Gastrocnemius medialis (tissue), 4 donors: Measurements from ENCODE around the gene TOR2A. TPM values are rescaled to one million over a fixed set of nuclear protein-coding genes. Genes with fewer than 3 reads are reported as not detected.

Experiments used
- ATAC-seq, 2 donors: fragments of 150-250 bp; one replicate each; pipeline ENCODE4 v1.9.1; 2016
- DNase-seq, 2 donors: peaks; one replicate each; pipeline ENCODE4 v3.0.0-alpha.2; 2019
- H3K27ac ChIP-seq, 4 donors: fragments of 200-600 bp; sonication (generic); 1 replicate in 1 of 4; 2 replicates in 3 of 4; pipeline ENCODE4 v1.5.1; 2016 to 2018; ENCODE audit warnings: mild to moderate bottlenecking in 2 of 4, moderate library complexity in 1 of 4
- H3K27me3 ChIP-seq, 3 donors: fragments of 200-600 bp; sonication (generic) in 2 of 3; 1 replicate in 1 of 3; 2 replicates in 2 of 3; pipeline versions ENCODE4 v1.5.1 to v1.6.0; 2016 to 2019; ENCODE audit warnings: mild to moderate bottlenecking in 1 of 3, moderate library complexity in 1 of 3
- H3K36me3 ChIP-seq, 2 donors: fragments of 200-600 bp; sonication (generic) in 1 of 2; one replicate each; pipeline ENCODE4 v1.5.1; 2017 to 2018
- H3K4me1 ChIP-seq, 2 donors: fragments of 200-600 bp; sonication (generic) in 1 of 2; one replicate each; pipeline ENCODE4 v1.5.1; 2016 to 2017; ENCODE audit warnings: mild to moderate bottlenecking in 2 of 2
- H3K4me3 ChIP-seq, 4 donors: fragments of 200-600 bp; sonication (generic) in 3 of 4; 1 replicate in 1 of 4; 2 replicates in 3 of 4; pipeline ENCODE4 v1.5.1; 2016 to 2019; ENCODE audit warnings: mild to moderate bottlenecking in 2 of 4
- H3K9me3 ChIP-seq, 3 donors: fragments of 200-600 bp; sonication (generic) in 2 of 3; 1 replicate in 1 of 3; 2 replicates in 2 of 3; pipeline ENCODE4 v1.5.1; 2016 to 2019
- POLR2A ChIP-seq, 2 donors: fragments of 450-650 bp; IDR thresholded peaks; one replicate each; pipeline ENCODE4 v1.6.1; 2017; ENCODE audit warnings: antibody characterized with exemption in 2 of 2, mild to moderate bottlenecking in 2 of 2, moderate library complexity in 2 of 2
- in situ Hi-C, 4 donors: fragments of 200-750 bp; cut with MboI; loops; one replicate each; pipeline versions ENCODE4 v1.15.0 to v1.8.0; 2017; ENCODE audit warnings: low sequenced_read_pairs in 4 of 4
- intact Hi-C: fragments of 100-400 bp; cut with DNase I; formaldehyde crosslinking; loops from one replicate; pipeline ENCODE4 v1.15.1; 2023; ENCODE audit warnings: low total_unique reads
- total RNA-seq, 4 donors: library from RNA; depleted of rRNA; stranded (reverse); fragments of >200 nt; gene quantifications; one replicate each; pipeline versions ENCODE4 v1.1.0 to v1.2.3, GENCODE V29; 2016
- TF ChIP-seq, protein P1 (sequence below), 5 experiments: fragments of 450-650 bp in 3 of 5; fragments of 200-600 bp in 2 of 5; sonication (generic) in 2 of 5; IDR thresholded peaks in 4 of 5; conservative IDR thresholded peaks in 1 of 5; 1 replicate in 4 of 5; 2 replicates in 1 of 5; pipeline ENCODE4 v1.5.1; 2016 to 2019; ENCODE audit warnings: antibody characterized with exemption in 5 of 5, mild to moderate bottlenecking in 3 of 5, moderate library complexity in 3 of 5

TOR2A gene
- total RNA-seq, 4 donors from 2014 or later: 3.2 to 10.6 (median 9.6) TPM

DNA sequence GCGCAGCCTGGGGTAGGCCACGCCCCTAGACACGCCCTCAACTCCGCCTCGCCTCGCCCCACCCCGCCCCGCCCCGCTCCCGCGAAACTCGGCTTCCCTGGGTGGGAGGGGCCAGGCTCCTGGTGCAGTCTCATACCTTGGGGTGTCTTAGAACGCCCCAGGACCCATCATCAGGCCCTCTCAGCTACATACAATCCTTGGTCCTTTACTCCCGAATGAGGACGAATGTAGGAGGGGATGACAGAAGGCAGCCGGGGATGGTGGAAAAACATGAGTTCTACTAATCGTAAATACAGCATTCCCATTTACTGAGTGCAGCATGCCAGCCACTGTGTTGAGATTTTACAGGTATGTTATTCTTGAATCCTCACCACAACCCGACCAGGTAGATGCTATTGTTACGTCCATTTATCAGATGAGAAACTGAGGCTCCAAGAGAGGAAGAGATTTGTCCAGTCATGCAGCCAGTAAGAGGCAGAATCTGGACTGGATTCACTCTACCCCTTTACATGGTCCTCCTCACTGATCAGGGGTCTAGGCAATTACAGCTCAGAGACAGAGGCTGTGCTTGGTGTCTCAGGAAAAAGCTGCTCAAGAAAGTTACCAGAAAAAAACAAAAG is 36.6 kb upstream of the TOR2A start:
- Histone ChIP-seq H3K4me1 (peaks cover 11 to 18% of the 10 kb centered on the region in 2 donors), H3K36me3 (no peaks in the 10 kb centered on the region), H3K27me3 (no peaks in the 10 kb centered on the region), H3K9me3 (no peaks in the 10 kb centered on the region), H3K4me3 (peak overlapping the region; percentile 58 to 69 (median 66)), H3K27ac (peak overlapping the region; percentile 56 to 81 (median 76))
- no peak for ATAC-seq
- TF ChIP-seq, protein P1, sequence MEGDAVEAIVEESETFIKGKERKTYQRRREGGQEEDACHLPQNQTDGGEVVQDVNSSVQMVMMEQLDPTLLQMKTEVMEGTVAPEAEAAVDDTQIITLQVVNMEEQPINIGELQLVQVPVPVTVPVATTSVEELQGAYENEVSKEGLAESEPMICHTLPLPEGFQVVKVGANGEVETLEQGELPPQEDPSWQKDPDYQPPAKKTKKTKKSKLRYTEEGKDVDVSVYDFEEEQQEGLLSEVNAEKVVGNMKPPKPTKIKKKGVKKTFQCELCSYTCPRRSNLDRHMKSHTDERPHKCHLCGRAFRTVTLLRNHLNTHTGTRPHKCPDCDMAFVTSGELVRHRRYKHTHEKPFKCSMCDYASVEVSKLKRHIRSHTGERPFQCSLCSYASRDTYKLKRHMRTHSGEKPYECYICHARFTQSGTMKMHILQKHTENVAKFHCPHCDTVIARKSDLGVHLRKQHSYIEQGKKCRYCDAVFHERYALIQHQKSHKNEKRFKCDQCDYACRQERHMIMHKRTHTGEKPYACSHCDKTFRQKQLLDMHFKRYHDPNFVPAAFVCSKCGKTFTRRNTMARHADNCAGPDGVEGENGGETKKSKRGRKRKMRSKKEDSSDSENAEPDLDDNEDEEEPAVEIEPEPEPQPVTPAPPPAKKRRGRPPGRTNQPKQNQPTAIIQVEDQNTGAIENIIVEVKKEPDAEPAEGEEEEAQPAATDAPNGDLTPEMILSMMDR (IDR thresholded peaks at IDR 0.05 in 4 of 5, conservative IDR thresholded peaks at IDR 0.05 in 1 of 5): no peak
- TF ChIP-seq POLR2A (IDR thresholded peaks at IDR 0.05): no peak
- in situ Hi-C loops: no loop called here
- intact Hi-C loops: loop anchor here (1.0 kb wide), 3 partner anchors 14 to 36 kb away; partner anchors contain the start of gene TOR2A
- DNase-seq: no peak

DNA sequence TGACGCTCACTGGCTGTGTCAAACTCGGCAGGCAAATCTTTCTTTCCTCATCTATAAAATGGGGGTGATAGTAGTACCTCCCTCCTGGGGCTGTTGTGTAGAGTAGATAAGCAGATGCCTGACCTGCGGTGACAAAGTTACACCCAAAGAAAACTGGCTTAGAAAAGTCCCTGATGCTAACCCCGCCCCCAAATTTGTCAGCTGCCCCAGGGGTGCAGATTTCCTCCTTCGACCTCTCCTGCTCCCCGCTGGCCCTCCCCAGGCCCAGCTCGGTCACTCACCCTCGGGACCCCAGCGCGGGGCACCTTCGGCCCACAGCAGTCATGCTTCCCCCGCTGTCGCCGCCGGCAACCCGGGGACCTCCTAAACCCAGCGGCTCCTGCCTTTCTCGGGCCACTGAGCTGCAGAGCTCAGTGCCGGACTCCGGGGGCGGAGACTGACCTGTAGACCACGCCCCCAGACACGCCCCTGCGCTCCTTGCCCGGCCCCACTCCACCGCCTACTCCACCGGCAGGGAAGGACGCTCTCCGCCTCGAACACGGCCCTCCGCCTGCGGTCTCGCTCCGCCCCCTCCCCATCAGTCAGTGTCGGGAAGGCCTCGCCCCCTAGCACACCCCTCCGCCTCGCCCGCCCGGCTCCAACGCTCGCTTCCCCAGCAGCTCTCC is 35.9 kb upstream of the TOR2A start:
- intact Hi-C loops: loop anchor here (1.0 kb wide), 3 partner anchors 14 to 36 kb away; partner anchors contain the start of gene TOR2A
- peak overlapping the region; percentile 56 to 81 (median 76) for H3K27ac ChIP-seq
- H3K36me3 ChIP-seq: no peaks in the 10 kb centered on the region
- H3K4me3 ChIP-seq: peak overlapping the region; percentile 58 to 69 (median 66)
- TF ChIP-seq, protein P1 (IDR thresholded peaks at IDR 0.05 in 4 of 5, conservative IDR thresholded peaks at IDR 0.05 in 1 of 5): peak in 1 of 5 experiments; percentile 15
- TF ChIP-seq POLR2A (IDR thresholded peaks at IDR 0.05): peak in 1 of 2 donors; percentile 66
- ATAC-seq: peak; percentile 93 to 94
- DNase-seq: peak; percentile 96 to 97
- peaks cover 11 to 18% of the 10 kb centered on the region in 2 donors for H3K4me1 ChIP-seq
- in situ Hi-C loops: no loop called here
- H3K9me3 ChIP-seq: no peaks in the 10 kb centered on the region
- no peaks in the 10 kb centered on the region for H3K27me3 ChIP-seq

DNA sequence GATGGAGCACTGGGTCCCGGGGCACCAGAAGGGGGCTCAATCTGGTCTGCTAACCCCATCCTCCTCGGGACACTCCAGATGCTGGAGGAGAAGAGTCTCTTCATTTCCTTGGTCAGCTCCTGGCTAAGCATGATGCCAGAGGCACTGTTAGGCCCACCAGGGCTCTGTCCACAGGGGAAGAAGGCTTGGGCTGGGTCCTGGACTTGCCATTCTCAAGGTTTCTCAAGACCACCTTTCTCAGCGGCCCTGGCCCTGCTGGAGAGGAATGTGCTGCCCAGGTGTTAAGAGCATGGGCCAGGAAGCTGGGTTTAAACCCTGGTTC is 35.5 kb upstream of the TOR2A start:
- TF ChIP-seq, protein P1 (IDR thresholded peaks at IDR 0.05 in 4 of 5, conservative IDR thresholded peaks at IDR 0.05 in 1 of 5): no peak
- TF ChIP-seq POLR2A (IDR thresholded peaks at IDR 0.05): no peak
- Histone ChIP-seq H3K9me3 (no peaks in the 10 kb centered on the region), H3K4me1 (peaks cover 11 to 18% of the 10 kb centered on the region in 2 donors), H3K36me3 (no peaks in the 10 kb centered on the region), H3K27ac (peak overlapping the region; percentile 56 to 81 (median 76)), H3K27me3 (no peaks in the 10 kb centered on the region), H3K4me3 (peak overlapping the region; percentile 58 to 69 (median 66))
- in situ Hi-C loops: no loop called here
- intact Hi-C loops: no loop called here
- ATAC-seq: no peak
- DNase-seq: no peak

DNA sequence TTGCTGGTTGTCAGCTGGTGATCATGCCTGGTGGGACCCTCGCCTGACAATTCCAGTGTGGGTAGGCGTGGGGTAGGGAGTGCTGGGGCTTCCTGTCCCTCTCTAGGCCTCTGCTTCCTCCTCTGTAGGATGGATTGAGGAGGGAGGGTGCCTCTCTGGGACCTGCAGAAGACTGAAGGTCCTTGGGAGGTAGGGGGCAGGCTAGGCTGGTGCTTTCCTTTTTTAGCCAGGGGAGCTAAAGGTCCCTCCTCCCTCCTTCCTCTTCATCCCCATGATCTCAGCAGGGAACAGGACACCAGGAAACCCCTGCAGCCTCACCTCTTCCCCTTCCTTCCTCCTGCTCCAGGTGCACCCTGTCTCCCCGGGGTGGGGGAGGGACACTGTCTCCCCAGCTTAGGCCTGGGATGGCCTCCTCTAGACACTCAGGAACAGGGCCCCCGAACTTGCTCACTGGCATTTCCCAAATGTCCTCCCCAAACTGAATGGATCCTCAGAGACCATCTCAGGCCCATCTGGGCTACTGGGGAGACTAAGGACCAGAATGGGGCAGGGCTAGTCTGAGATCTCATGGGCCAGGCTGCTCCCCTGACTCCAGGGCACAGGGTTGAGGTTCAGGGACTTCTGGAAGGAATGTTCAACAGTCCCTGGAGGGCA is 35.0 kb upstream of the TOR2A start:
- in situ Hi-C loops (no loop called here), intact Hi-C loops (no loop called here)
- peaks cover 11 to 18% of the 10 kb centered on the region in 2 donors for H3K4me1 ChIP-seq
- no peaks in the 10 kb centered on the region for H3K9me3 ChIP-seq
- no peaks in the 10 kb centered on the region for H3K36me3 ChIP-seq
- H3K27ac ChIP-seq: peak overlapping the region; percentile 56 to 81 (median 76)
- H3K27me3 ChIP-seq: no peaks in the 10 kb centered on the region
- peak overlapping the region; percentile 58 to 69 (median 66) for H3K4me3 ChIP-seq
- DNase-seq: no peak
- TF ChIP-seq, protein P1 (IDR thresholded peaks at IDR 0.05 in 4 of 5, conservative IDR thresholded peaks at IDR 0.05 in 1 of 5): no peak
- TF ChIP-seq POLR2A (IDR thresholded peaks at IDR 0.05): no peak
- ATAC-seq: no peak
